ENCODE measurements around the gene EPB41L1. TPM values are rescaled to one million over a fixed set of nuclear protein-coding genes. Genes with fewer than 3 reads are reported as not detected.

EPB41L1 gene
- total RNA-seq: 14.4 and 24.5 TPM in 2 replicates

DNA sequence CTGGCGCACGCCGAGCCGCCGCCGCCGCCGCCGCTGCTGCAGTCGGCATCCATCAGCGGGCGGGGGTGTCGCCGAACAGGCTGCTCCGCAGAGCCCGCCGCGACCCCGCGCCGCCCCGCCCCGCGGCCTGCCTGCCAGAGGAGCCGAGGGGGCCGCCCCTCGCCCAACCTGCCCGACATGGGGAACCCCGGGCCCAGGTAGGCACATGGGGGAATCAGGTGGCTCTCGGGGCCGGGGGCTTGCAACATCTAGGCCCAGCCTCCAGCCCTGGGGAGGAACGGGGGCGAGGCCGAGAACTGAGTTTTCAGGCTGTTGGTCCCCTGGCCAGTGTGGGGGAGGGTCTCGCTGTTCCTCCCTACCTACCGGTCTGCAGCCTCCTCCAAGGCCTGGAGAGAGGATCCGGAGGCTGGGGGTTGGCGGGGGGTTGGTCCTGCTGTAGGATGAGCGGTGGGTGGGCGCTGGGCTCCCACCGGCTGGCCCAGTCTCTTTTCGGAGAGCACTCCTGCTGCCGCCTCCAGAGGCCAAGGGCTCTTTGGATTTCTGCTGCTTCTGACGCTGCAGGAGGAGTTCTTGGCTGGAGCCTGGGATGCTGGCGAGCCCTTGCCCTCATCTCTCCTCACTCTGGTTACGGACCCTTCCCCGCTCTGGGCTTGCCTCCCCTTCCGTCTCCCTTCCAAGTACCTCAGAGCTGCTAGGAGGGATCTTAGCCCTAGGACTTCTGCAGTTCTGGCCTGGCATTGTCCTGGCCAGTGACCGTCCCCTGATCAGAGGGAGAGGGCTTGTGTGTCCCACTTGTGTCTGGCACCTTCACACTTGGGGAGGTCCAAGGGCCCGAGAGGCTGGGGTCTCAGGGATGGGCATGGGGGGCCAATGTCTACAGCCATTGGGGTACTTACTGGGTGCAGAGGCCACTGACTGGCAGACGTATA lies at the start of gene EPB41L1:
Gene EPB41L1 (plus strand): TSS at position 41 of the 929 bp plus-strand sequence. CDS start 19,038 bp downstream, outside the sequence.

GRCh38 chr20:36235892-36236785 lies 81.6 kb downstream of the EPB41L1 start, which contains the start of gene AAR2:
Gene AAR2, plus strand, starts transcription at chr20:36236478. Its CDS starts 3,391 bp downstream, at chr20:36239869.

Other genes with a start within 250 kb of the EPB41L1 start
- gene SCAND1, start 200.2 kb upstream of the EPB41L1 start, total RNA-seq: 57.7 and 58.3 TPM in 2 replicates
- gene CNBD2, start 186.2 kb upstream of the EPB41L1 start, total RNA-seq: 1.6 and 1.7 TPM in 2 replicates
- 19.3 and 22.6 TPM in 2 replicates for gene AAR2, start 81.7 kb downstream of the EPB41L1 start, total RNA-seq
- gene DLGAP4, start 151.6 kb downstream of the EPB41L1 start, total RNA-seq: 8.2 and 10.1 TPM in 2 replicates

All from smooth muscle cell of bladder (primary cell).